Measurements from ENCODE around the gene ZNF646.

- TF ChIP-seq, protein P1, sequence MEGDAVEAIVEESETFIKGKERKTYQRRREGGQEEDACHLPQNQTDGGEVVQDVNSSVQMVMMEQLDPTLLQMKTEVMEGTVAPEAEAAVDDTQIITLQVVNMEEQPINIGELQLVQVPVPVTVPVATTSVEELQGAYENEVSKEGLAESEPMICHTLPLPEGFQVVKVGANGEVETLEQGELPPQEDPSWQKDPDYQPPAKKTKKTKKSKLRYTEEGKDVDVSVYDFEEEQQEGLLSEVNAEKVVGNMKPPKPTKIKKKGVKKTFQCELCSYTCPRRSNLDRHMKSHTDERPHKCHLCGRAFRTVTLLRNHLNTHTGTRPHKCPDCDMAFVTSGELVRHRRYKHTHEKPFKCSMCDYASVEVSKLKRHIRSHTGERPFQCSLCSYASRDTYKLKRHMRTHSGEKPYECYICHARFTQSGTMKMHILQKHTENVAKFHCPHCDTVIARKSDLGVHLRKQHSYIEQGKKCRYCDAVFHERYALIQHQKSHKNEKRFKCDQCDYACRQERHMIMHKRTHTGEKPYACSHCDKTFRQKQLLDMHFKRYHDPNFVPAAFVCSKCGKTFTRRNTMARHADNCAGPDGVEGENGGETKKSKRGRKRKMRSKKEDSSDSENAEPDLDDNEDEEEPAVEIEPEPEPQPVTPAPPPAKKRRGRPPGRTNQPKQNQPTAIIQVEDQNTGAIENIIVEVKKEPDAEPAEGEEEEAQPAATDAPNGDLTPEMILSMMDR (IDR thresholded peaks at IDR 0.05; ENCODE audit: poor library complexity): no peak
- TF ChIP-seq EZH2 (IDR thresholded peaks at IDR 0.05; ENCODE audit: borderline replicate concordance): no peak
Observed at GRCh38 chr16:31086629-31086906, 12.3 kb downstream of the ZNF646 start.
